HCT116 (cell line): ENCODE results near the gene CREBBP. TPM values are rescaled to one million over a fixed set of nuclear protein-coding genes. Genes with fewer than 3 reads are reported as not detected.

Experiments
- ATAC-seq: fragments of 200-7000 bp; cut with Tn5 transposase; 2 replicates; pipeline ENCODE4 v1.9.1; 2020; ENCODE audit warnings: mild to moderate bottlenecking, moderate library complexity
- BruUV-seq: library from RNA; stranded (reverse); fragments of 400-500 nt; replicated peaks from 2 replicates; lab custom pipeline; 2021; lab: Mats Ljungman, UMichigan
- CTCF ChIA-PET: fragments of 300-600 bp; sonication (Branson Sonifier 250); formaldehyde crosslinking; loops from one replicate; lab custom pipeline; 2021; ENCODE audit warnings: antibody characterized with exemption; lab: Charles Lee
- POLR2A ChIA-PET: fragments of 300-600, 350-600 bp; sonication (Branson Sonifier 250); formaldehyde crosslinking; loops from one replicate; lab custom pipeline; 2021; ENCODE audit warnings: antibody characterized with exemption; lab: Charles Lee
- RAD21 ChIA-PET, 2 experiments: fragments of 300-600 bp; sonication (Branson Sonifier 250); formaldehyde crosslinking; loops; one replicate each; lab custom pipeline; 2023; ENCODE audit warnings: low total read pairs in 2 of 2; ENCODE audit not compliant: uncharacterized antibody in 2 of 2, unreplicated experiment in 2 of 2, low non-redundant PET in 1 of 2; lab: Charles Lee
- DNase-seq: peaks from one replicate; pipeline ENCODE4 v3.0.0-alpha.2; 2010; ENCODE audit warnings: low read depth, low spot score
- H2AFZ ChIP-seq: fragments of 200-600 bp; shearing (Covaris generic), sonication (generic); 2 replicates; pipeline ENCODE4 v1.6.1; 2017; ENCODE audit warnings: low read depth, mixed run types, mixed read lengths, antibody characterized with exemption, low read length; ENCODE audit not compliant: poor library complexity, severe bottlenecking
- H3K27ac ChIP-seq: 2 replicates; pipeline ENCODE4 v1.5.1; 2012; ENCODE audit warnings: low read depth, low read length
- H3K27me3 ChIP-seq: fragments of 200-600 bp; sonication (generic); 2 replicates; pipeline ENCODE4 v1.6.1; 2016; ENCODE audit warnings: mixed run types, low read length, mixed read lengths; ENCODE audit not compliant: insufficient read depth
- H3K36me3 ChIP-seq, 2 experiments: fragments of 200-500 bp in 1 of 2; fragments of 200-600 bp in 1 of 2; sonication (Bioruptor generic) in 1 of 2; sonication (generic) in 1 of 2; 2 replicates each; pipeline versions ENCODE4 v1.5.1 to v1.6.1; 2014 to 2016; ENCODE audit warnings: low read length in 2 of 2, inconsistent platforms in 1 of 2, mixed read lengths in 1 of 2, mixed run types in 1 of 2; ENCODE audit not compliant: insufficient read depth in 2 of 2, control insufficient read depth in 1 of 2
- H3K4me1 ChIP-seq, 2 experiments: fragments of 200-600 bp in 1 of 2; sonication (generic) in 1 of 2; 2 replicates each; pipeline versions ENCODE4 v1.5.1 to v1.6.1; 2012 to 2017; ENCODE audit warnings: low read length in 2 of 2, inconsistent platforms in 1 of 2, mild to moderate bottlenecking in 1 of 2, mixed read lengths in 1 of 2, mixed run types in 1 of 2, moderate library complexity in 1 of 2; ENCODE audit not compliant: insufficient read depth in 2 of 2, control insufficient read depth in 1 of 2
- H3K4me2 ChIP-seq: fragments of 200-600 bp; sonication (generic); 2 replicates; pipeline ENCODE4 v1.6.1; 2017; ENCODE audit warnings: mixed run types, low read length, mixed read lengths
- H3K4me3 ChIP-seq, 2 experiments: fragments of 200-600 bp in 1 of 2; sonication (generic) in 1 of 2; replicated peaks in 1 of 2; 2 replicates each; pipeline ENCODE4 v1.5.1; 2011 to 2016; ENCODE audit warnings: low read length in 2 of 2, control low read depth in 1 of 2, low read depth in 1 of 2, mild to moderate bottlenecking in 1 of 2, mixed read lengths in 1 of 2, mixed run types in 1 of 2
- H3K79me2 ChIP-seq: fragments of 200-600 bp; sonication (generic); 2 replicates; pipeline ENCODE4 v1.6.1; 2017; ENCODE audit warnings: mild to moderate bottlenecking, mixed run types, low read length, moderate library complexity, mixed read lengths; ENCODE audit not compliant: insufficient read depth
- H3K9ac ChIP-seq: fragments of 200-600 bp; sonication (generic); 2 replicates; pipeline ENCODE4 v1.6.1; 2016; ENCODE audit warnings: low read length, mixed read lengths
- H3K9me2 ChIP-seq: fragments of 200-600 bp; sonication (generic), shearing (Covaris generic); 2 replicates; pipeline ENCODE4 v1.6.1; 2017; ENCODE audit warnings: mixed run types, mild to moderate bottlenecking, moderate library complexity; ENCODE audit not compliant: insufficient read depth
- H3K9me3 ChIP-seq, 2 experiments: fragments of 200-500 bp in 1 of 2; fragments of 200-600 bp in 1 of 2; sonication (Bioruptor generic) in 1 of 2; sonication (generic) in 1 of 2; 2 replicates each; pipeline ENCODE4 v1.6.1; 2014 to 2017; ENCODE audit warnings: low read length in 2 of 2, mixed read lengths in 2 of 2, inconsistent platforms in 1 of 2, low read depth in 1 of 2, mild to moderate bottlenecking in 1 of 2, mixed run types in 1 of 2, moderate library complexity in 1 of 2; ENCODE audit not compliant: control insufficient read depth in 1 of 2, insufficient read depth in 1 of 2
- H4K20me1 ChIP-seq: fragments of 200-600 bp; sonication (generic), shearing (Covaris generic); 2 replicates; pipeline ENCODE4 v1.6.1; 2017; ENCODE audit warnings: mixed run types, mild to moderate bottlenecking, moderate library complexity; ENCODE audit not compliant: insufficient read depth
- ATF3 ChIP-seq: IDR thresholded peaks from 2 replicates; pipeline ENCODE4 v1.6.1; 2012
- CBX3 ChIP-seq: IDR thresholded peaks from 2 replicates; pipeline ENCODE4 v1.6.1; 2012; ENCODE audit warnings: low read depth
- CEBPB ChIP-seq: IDR thresholded peaks from 2 replicates; pipeline ENCODE4 v1.6.1; 2012; ENCODE audit warnings: low read depth
- CTCF ChIP-seq, 3 experiments: fragments of 200-600 bp in 1 of 3; sonication (generic) in 1 of 3; IDR thresholded peaks in 2 of 3; conservative IDR thresholded peaks in 1 of 3; 2 replicates each; pipeline ENCODE4 v1.5.1; 2012 to 2017; ENCODE audit warnings: low read depth in 2 of 3, low read length in 2 of 3, antibody characterized with exemption in 1 of 3, borderline replicate concordance in 1 of 3, control low read depth in 1 of 3, mild to moderate bottlenecking in 1 of 3, mixed read lengths in 1 of 3, mixed run types in 1 of 3, moderate library complexity in 1 of 3; ENCODE audit not compliant: insufficient read depth in 1 of 3
- EGR1 ChIP-seq: IDR thresholded peaks from 2 replicates; pipeline ENCODE4 v1.6.1; 2012; ENCODE audit warnings: low read depth
- ELF1 ChIP-seq: IDR thresholded peaks from 2 replicates; pipeline ENCODE4 v1.6.1; 2012; ENCODE audit warnings: low read depth, borderline replicate concordance
- EZH2phosphoT487 ChIP-seq: fragments of 200-600 bp; IDR thresholded peaks from 2 replicates; pipeline ENCODE4 v1.6.1; 2018; ENCODE audit warnings: antibody characterized with exemption, borderline replicate concordance
- FOSL1 ChIP-seq: IDR thresholded peaks from 2 replicates; pipeline ENCODE4 v1.6.1; 2012; ENCODE audit warnings: low read depth
- MAX ChIP-seq: IDR thresholded peaks from 2 replicates; pipeline ENCODE4 v1.6.1; 2012
- POLR2A ChIP-seq: IDR thresholded peaks from 2 replicates; pipeline ENCODE4 v1.7.0; 2011; ENCODE audit warnings: borderline replicate concordance; ENCODE audit not compliant: insufficient read depth, insufficient read length; ENCODE audit errors: extremely low read depth
- POLR2AphosphoS5 ChIP-seq: IDR thresholded peaks from 2 replicates; pipeline ENCODE4 v1.6.1; 2011; ENCODE audit warnings: mild to moderate bottlenecking, low read depth, low read length, moderate library complexity
- RAD21 ChIP-seq: IDR thresholded peaks from 2 replicates; pipeline ENCODE4 v1.6.1; 2012; ENCODE audit warnings: low read depth, mild to moderate bottlenecking
- REST ChIP-seq: IDR thresholded peaks from 2 replicates; pipeline ENCODE4 v1.6.1; 2012; ENCODE audit warnings: low read depth
- SP1 ChIP-seq: IDR thresholded peaks from 2 replicates; pipeline ENCODE4 v1.6.1; 2012; ENCODE audit warnings: low read depth
- SRF ChIP-seq: IDR thresholded peaks from 2 replicates; pipeline ENCODE4 v1.6.1; 2012; ENCODE audit warnings: low read depth
- TCF7L2 ChIP-seq: IDR thresholded peaks from 2 replicates; pipeline ENCODE4 v1.7.0; 2011; ENCODE audit warnings: borderline replicate concordance, inconsistent platforms; ENCODE audit not compliant: insufficient read depth, insufficient read length; ENCODE audit errors: extremely low read depth
- YY1 ChIP-seq: IDR thresholded peaks from 2 replicates; pipeline ENCODE4 v1.6.1; 2011; ENCODE audit warnings: low read length, low read depth, moderate library complexity, mild to moderate bottlenecking; ENCODE audit not compliant: insufficient replicate concordance; ENCODE audit errors: extremely low read depth
- ZBTB33 ChIP-seq: IDR thresholded peaks from 2 replicates; pipeline ENCODE4 v1.6.1; 2011; ENCODE audit warnings: mild to moderate bottlenecking, low read length, moderate library complexity; ENCODE audit not compliant: insufficient replicate concordance; ENCODE audit errors: extremely low read depth
- ZFX ChIP-seq: fragments of 450-650 bp; IDR thresholded peaks from 2 replicates; pipeline ENCODE4 v1.6.1; 2017
- ZNF274 ChIP-seq: fragments of 200-500 bp; sonication (Bioruptor generic); IDR thresholded peaks from 2 replicates; pipeline ENCODE4 v1.6.1; 2014; ENCODE audit warnings: mild to moderate bottlenecking, low read depth, low read length, inconsistent platforms
- intact Hi-C: fragments of 100-400 bp; cut with micrococcal nuclease; formaldehyde crosslinking; loops from 2 replicates; pipeline ENCODE4 v1.10.0; 2022
- total RNA-seq: library from RNA; stranded (reverse); gene quantifications from one replicate; pipeline ENCODE4 v1.2.1, GENCODE V29; 2021; ENCODE audit not compliant: unreplicated experiment

The CREBBP gene
- total RNA-seq, 1 experiment from 2014 or later, result 42.7 TPM

GRCh38 chr16:3783516-3783915 is 97.0 kb downstream of the CREBBP start:
- ChIA-PET CTCF (no interaction called here), RAD21 (no interaction called here), POLR2A (no interaction called here)
- BruUV-seq, result no TSS peak
- Histone ChIP-seq H3K36me3 (peaks cover 6 to 13% of the 10 kb centered on the region in 2 experiments; a peak in 3 of 4 replicates), H3K4me2 (no peak overlapping the region), H3K27ac (no peak overlapping the region), H3K79me2 (peaks cover 28% of the 10 kb centered on the region; the same call in 1 of the 2 replicates), H2AFZ (no peak overlapping the region), H4K20me1 (peaks cover 3% of the 10 kb centered on the region; the same call in 1 of the 2 replicates), H3K9ac (no peak overlapping the region), H3K4me1 (no peaks in the 10 kb centered on the region), H3K9me2 (no peaks in the 10 kb centered on the region), H3K4me3 (no peak overlapping the region), H3K9me3 (no peaks in the 10 kb centered on the region), H3K27me3 (no peaks in the 10 kb centered on the region)
- no peak for DNase-seq
- TF ChIP-seq SP1, result no peak
- no peak for TF ChIP-seq ZBTB33
- TF ChIP-seq SRF, result no peak
- TF ChIP-seq ATF3, result no peak
- TF ChIP-seq FOSL1, result no peak
- no peak for TF ChIP-seq ZNF274
- TF ChIP-seq CEBPB, result no peak
- TF ChIP-seq YY1, result no peak
- TF ChIP-seq POLR2AphosphoS5, result no peak
- TF ChIP-seq ZFX, result no peak
- no peak for TF ChIP-seq CTCF (IDR thresholded peaks at IDR 0.05 in 2 of 3, conservative IDR thresholded peaks at IDR 0.05 in 1 of 3; ENCODE audit: borderline replicate concordance in 1 of 3, insufficient read depth in 1 of 3, low read depth in 2 of 3, low read length in 2 of 3)
- TF ChIP-seq POLR2A, result no peak
- no peak for TF ChIP-seq MAX
- TF ChIP-seq EZH2phosphoT487, result no peak
- TF ChIP-seq TCF7L2, result no peak
- TF ChIP-seq ELF1, result no peak
- TF ChIP-seq CBX3, result no peak
- no peak for TF ChIP-seq RAD21
- no peak for TF ChIP-seq REST
- no peak for TF ChIP-seq EGR1
- intact Hi-C loops, result no loop called here
- ATAC-seq, result no peak
